Activated CD8-positive, alpha-beta memory T cell treated with anti-CD3 and anti-CD28 coated beads for 4 hours (primary cell): ENCODE data around the gene PNPLA7.
"Not testable (repeated sequence)": the region's sequence is repeated elsewhere in the genome, so short reads cannot be mapped to it uniquely, and the experiment has no call there.

Source experiments
- DNase-seq, 2 donors: peaks; one replicate each; pipeline ENCODE4 v3.0.0-alpha.2; 2020; ENCODE audit warnings: low read depth in 2 of 2

PNPLA7 gene

DNA sequence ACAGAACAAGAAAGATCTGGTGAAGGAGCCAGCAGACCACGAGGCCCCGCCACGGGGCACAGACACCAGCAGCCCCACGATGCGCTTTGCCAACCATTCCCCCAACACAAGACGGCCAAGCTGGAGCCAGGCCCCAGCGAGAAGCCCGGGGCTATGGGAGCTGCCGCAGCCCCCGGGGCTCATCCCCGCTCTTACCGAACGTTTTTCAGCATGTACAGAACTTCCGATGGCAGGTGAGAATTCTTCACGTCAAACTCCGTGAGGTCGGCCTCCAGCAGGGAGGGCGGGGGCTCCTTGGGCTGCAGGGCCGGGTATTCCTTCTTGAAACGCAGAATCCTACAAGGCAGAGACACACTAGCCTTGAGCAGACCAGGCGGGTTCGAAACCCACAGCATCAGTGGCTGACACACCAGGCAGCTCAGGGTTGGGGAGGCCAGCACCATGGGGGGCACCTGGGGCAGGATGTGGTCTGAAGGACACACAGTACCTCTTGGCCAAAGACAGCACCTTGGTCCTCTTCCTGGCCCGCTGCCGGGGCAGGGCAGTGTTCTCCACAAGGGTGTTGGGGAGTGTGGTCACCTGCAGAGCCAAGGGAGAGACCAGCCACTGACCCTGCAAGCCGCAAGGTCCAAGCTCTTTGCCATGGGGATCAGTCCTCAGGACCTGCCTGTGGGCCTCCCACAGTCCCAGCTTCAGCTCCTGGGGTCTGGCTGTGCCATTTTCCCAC, 6.8 kb downstream of the PNPLA7 start:
- no peak for DNase-seq

DNA sequence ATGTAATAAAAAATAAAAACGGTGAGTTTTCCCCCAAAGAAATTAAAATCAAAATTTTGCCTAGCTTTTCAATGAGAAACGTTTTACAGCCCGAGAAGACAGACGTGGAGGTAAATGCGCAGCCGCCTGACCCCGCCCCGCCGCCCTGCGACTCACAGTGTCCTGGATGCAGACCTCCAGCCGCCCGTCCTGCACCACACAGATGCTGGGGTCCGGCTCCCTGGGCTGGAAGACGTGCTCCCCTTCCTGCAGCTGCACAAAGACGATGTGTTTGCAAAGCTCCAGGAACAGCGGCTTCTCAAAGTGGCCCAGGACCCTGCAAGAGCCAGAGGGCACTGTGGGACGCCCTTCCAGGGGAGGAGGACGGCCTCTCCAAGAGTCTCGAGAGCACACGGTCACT, 7.7 kb downstream of the PNPLA7 start:
- DNase-seq: no peak

DNA sequence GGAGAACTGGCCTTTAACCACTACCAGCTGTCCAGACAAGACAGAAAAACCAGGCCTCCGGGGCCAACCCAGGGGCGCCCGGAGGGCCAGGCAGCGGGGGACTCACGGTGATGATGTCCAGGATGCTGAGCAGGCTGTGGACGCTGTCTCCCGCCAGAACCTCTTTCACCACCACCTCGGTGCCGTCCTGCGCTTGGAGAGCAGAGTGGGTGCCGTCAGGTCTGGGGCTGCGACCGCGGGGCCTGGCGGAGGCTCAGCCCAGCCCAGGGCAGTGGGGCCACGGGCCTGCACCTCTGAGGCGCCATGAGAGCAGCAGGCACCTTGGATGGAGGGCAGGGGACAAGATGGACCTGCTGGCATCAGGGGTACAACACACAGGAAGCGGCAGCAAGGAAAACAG, 9.7 kb downstream of the PNPLA7 start:
- DNase-seq: no peak

DNA sequence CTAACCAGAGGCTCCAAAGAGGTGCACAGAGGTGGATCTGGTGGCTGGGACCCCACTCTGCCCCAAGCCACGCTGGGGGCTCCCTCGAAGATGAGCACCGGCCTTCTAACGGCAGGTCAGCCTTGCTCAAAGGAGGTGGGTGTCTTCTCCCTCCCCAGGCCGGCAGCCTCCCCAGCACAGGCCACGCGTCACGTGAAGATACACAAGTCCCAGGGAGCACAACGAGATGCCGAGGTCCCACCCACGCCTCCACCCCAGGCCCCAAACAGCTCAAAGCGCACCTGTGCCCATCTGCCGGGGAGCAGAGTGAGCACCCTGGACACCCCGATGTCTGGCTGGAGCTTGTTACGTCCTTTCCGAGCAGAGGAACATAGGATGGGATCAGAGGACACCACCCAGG, 12.1 kb downstream of the PNPLA7 start:
- no peak for DNase-seq

DNA sequence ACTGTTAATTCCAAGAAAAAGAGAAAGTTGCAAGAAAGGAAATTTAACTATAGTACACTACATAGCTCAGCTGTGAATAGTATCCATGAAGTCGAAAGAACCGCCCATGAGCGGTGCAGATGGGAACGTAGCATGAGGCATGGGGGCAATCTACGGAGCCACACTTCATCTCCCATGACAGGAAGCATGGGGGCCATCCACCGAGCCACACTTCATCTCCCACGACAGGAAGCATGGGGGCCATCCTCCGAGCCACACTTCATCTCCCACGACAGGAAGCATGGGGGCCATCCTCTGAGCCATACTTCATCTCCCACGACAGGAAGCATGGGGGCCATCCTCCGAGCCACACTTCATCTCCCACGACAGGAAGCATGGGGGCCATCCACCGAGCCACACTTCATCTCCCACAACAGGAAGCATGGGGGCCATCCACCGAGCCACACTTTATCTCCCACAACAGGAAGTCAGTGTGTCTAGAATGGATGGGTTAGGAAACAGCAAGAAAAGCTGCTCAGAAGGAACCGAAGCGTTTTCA, 13.5 kb downstream of the PNPLA7 start:
- DNase-seq: not testable (repeated sequence)

DNA sequence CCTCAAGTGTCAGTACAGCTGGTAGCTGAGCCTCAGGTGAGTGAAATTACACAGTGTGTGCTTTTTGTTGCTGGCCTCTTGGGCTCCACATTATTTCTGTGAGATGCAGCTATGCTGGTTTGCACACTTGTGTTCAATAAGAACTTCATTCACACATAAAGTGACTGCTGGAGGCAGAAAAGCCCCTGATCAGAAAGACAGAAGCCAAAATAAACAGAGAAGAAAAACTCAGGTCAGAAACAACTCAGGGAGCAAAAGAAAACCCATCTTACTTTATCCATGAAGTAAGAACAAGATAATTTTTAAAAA, 15.1 kb downstream of the PNPLA7 start:
- no peak for DNase-seq

DNA sequence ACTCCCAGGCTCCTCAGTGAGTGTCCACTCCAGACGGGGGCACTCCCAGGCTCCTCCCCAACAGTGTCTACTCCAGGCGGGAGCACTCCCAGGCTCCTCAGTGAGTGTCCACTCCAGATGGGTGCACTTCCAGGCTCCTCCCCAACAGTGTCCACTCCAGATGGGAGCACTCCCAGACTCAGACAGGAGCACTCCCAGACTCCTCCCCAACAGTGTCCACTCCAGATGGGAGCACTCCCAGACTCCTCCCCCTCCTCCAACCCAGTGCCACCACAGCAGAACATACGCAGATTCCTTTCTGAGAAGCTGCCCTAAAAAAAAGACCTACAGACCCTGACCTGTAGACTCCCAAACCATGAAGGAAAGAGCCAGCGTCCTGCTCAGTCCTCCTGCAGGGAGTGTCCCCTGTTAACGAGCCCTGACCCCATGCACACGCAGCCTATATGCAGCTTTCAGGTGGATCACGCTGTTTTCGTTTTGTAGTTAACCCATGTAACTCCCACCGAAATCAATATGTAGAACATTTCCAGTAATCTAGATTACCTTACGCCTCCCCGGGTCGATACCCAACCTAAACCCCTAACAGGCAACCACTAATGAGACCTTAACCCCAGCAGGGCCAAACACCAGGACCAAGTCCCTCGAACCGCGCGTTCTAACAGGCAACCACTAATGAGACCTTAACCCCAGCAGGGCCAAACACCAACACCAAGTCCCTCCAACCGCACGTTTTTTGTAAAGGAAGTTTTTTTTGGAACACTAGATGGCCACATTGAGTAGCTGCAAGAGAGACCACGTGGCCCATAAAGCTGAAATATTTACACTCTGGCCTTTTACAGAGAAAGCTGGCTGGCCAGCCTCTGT, 15.7 kb downstream of the PNPLA7 start:
- DNase-seq: no peak

DNA sequence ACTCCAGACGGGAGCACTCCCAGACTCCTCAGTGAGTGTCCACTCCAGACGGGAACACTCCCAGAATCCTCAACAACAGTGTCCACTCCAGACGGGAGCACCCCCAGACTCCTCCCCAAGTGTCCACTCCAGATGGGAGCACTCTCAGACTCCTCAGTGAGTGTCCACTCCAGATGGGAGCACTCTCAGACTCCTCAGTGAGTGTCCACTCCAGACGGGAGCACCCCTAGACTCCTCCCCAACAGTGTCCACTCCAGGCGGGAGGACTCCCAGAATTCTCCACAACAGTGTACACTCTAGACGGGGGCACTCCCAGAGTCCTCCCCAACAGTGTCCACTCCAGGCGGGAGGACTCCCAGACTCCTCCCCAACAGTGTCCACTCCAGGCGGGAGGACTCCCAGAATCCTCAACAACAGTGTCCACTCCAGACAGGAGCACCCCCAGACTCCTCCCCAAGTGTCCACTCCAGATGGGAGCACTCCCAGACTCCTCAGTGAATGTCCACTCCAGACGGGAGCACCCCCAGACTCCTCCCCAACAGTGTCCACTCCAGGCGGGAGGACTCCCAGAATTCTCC, 17.2 kb downstream of the PNPLA7 start:
- not testable (repeated sequence) for DNase-seq

DNA sequence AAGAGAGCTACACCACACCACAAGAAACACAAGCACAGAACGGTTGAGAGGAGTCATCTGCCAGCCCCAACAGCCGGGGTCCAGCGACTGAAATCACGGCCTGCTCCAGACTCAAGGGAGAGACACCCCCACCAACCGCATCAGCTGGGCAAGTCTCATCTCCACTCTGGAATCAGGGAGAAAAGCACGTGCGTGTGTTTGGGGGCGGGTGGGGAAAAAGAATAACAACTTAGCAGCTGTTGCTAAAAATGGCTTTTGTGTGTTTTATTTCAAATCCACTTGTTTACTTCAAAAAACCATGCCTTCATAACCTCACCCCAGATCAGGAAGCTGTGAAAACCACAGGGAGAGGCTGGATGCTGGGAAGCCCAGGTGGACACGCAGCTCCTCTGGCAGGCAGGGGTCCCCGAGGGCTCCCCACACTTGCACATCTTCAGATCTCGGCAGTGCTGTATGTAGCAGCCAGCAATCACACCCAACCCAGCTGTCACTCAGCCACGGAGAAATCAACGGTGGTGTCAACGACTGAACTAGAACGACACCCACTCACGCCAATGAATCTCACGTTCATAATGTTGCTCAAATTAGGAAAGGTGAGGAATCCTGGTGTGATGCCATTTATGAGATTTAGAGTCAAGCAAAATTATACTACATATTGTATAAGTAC, 19.0 kb downstream of the PNPLA7 start:
- DNase-seq: no peak

DNA sequence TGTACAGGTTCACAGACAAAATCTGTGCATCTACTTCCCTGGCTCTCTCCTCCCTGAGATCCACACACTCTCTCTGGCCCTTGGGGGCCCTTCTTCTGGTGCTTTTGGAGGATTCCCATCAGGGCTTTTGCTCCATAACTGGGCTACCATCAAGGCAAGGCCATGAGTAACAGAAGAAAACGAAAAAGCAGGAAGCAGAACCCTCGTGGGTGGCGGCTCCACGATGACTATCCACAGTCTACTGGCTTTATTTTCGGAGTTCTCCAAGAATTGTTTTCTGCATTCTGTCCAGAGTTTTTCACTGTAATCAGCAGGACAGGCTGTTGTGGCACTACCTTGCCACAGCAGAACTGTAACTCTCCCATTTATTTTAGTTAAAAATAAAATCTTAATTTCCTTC, 19.9 kb downstream of the PNPLA7 start:
- no peak for DNase-seq

DNA sequence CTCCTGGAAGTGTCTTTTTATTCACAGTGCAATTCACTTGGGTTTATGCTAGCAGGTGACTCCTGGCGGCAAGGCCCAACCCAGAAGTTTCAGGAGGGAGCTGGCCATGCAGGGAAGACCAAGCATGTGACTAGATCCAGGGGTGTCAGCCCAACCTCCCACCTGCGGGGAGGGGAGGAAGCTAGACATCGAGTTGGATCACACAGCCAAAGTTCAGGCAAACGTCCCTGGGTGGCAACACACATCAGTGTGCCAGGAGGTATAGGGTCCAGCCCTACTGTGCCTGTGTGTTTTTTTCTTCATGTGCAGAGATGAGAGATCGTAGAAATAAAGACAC, 25.3 kb downstream of the PNPLA7 start:
- DNase-seq: no peak

DNA sequence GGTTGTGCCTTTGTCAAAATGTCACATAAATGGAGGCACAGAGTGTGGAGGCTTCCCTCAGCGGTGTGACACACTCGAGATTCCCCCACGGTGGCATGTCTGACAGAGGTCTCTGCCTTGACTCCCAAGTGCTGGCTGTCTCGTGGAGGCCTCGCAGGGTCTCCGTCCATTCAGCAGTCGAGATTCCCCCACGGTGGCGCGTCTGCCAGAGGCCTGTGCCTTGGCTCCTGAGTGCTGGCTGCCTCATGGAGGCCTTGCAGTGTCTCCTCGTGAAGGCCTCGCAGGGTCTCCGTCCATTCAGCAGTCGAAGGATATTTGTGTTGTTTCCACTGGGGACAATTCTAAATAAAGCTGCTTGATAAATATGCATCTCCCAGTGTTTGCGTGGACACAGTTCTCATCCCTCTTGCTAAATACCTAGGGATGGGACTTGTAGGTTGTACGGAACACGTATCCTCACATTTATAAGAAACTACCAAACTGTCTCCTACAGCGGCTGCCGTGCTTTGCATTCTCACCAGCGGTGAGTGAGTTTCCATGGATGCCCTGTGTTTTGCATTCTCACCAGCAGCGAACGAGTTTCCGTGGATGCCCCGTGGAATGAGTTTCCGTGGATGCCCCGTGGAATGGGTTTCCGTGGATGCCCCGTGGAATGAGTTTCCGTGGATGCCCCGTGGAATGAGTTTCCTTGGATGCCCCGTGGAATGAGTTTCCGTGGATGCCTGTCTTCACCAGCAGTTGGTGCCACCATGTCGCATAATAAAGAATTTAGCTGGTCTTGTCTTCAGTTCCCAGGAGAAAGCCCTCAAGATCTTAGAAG, 25.8 kb downstream of the PNPLA7 start:
- DNase-seq: no peak

DNA sequence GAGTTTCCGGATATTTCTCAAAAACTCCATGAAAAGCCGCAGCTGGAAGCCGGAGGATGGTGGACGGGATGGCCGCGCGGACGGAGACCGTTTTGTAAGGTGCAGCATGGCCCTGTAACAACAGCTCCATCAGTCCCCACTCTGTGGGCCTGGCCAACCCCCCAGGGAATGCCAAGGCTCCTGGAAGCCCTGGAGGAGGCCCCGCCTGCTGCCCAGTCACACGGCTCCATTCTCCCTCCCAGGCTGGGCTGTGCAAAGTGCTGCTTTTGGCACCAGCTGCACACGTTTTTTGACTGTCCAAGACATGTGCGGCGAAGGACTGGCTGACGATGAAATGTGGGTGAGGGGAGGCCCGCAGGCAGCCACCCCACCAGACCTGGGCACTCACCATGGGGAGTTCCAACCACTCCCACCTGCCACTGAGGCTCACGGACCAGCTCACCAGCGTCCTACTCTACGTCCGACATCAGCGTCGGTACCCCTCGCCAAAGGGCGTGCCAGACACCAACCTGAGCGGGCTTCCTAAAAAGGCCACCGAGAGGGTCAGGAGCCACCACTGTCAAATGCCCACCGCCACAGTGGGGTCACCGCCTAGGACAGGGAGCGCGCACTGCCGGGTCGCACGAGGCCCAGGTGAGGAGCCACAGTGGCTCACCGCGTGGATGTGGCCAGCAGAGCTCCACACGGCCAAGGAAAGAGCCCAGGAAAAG, 27.3 kb downstream of the PNPLA7 start:
- no peak for DNase-seq

DNA sequence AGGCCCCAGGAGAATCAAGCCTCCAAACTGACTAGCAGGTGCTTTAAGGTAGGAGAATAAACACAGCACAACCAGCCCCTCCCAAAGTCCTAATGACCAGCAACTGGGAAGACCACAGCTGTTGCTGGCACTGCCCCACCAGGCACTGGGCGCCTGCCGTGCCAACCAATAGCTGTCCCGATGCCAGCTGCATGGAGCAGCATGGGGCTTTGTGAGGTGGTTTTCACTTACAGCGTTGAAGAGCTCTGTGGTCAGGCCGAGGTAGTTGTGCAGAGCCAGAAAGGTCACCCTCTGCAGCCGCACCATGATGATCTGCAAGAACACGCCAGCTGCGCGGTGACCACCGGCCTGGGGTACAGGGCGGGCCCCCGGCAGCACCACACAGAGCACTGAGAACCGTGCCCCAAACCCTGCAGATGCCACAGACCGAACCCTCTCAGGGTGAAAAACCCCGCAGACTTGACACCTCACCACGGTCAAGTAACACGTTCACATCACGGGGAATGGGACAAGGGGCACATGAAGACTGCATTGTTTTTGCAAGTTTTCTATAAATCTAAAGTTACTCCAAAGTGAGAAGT, 28.7 kb downstream of the PNPLA7 start:
- DNase-seq: no peak

DNA sequence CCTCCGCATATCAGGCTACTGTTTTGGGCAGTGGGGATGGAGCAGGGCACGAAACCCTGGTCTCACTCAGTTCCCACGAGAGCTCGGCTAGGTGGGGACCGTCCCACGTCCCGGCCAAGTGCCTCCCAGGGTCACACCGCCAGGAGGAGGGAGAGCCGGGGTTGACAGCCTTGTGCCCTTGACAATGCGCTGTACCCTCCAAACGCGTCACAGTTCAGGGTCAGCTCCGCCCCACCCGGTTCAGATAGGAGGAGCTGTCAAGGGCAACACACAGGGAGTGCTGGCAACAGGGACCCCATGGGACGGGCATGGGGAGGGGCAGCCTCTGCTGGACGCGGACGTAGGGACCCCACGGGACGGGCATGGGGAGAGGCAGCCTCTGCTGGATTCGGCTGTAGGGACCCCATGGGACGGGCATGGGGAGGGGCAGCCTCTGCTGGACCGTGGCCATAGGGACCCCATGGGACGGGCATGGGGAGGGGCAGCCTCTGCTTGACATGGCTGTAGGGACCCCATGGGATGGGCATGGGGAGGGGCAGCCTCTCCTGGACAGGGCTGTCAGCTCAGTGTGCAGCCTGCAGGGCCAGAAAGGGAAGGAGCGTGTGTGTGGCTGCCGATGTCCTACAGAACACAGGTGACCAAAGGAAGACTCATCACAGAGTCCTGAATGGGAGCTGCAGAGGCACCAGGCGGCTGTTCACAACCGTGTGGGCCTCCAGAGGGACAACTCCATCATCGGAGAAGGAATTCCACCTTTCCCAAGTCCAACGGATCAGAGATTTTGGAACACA, 29.4 kb downstream of the PNPLA7 start:
- no peak for DNase-seq

DNA sequence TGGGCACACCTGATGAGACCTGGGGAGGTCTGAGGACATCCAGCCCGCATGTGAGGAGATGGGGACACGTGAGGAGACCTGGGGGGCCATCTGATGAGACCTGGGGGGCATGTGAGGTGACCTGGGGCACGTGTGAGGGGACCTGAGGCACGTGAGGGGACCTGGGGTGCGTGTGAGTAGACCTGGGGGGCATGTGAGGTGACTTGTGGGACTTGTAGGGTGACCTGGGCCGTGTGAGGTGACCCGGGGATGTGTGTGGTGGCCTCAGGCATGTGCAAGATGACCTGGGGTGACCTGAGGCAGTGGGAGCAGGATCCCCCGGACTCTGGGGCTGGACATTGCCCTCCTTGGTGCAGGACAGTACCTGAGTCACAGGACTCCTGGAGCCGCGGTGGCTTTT, 30.6 kb downstream of the PNPLA7 start:
- no peak for DNase-seq

DNA sequence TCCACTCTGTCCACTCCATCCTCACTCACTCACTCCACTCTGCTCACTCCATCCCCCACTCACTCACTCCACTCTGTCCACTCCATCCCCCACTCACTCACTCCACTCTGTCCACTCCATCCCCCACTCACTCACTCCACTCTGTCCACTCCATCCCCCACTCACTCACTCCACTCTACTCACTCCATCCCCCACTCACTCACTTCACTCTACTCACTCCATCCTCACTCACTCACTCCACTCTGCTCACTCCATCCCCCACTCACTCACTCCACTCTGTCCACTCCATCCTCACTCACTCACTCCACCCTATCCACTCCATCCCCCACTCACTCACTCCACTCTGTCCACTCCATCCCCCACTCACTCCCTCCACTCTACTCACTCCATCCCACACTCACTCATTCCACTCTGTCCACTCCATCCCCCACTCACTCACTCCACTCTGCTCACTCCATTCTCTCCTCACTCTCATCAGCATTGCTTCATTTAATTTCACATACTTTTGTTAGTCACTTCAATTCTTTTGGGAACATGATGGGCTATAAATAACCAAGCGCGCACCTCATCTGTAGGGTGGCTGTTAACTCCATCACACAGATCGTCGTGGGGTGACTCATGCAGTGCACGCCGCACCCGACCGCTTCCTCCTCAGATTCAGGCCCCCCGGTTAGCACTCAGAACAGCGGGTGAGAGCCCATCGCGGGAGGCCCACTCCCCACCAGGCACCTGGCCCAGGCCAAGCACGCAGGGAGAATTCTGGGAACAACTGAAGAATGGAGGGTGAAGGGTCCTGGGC, 31.3 kb downstream of the PNPLA7 start:
- not testable (repeated sequence) for DNase-seq

DNA sequence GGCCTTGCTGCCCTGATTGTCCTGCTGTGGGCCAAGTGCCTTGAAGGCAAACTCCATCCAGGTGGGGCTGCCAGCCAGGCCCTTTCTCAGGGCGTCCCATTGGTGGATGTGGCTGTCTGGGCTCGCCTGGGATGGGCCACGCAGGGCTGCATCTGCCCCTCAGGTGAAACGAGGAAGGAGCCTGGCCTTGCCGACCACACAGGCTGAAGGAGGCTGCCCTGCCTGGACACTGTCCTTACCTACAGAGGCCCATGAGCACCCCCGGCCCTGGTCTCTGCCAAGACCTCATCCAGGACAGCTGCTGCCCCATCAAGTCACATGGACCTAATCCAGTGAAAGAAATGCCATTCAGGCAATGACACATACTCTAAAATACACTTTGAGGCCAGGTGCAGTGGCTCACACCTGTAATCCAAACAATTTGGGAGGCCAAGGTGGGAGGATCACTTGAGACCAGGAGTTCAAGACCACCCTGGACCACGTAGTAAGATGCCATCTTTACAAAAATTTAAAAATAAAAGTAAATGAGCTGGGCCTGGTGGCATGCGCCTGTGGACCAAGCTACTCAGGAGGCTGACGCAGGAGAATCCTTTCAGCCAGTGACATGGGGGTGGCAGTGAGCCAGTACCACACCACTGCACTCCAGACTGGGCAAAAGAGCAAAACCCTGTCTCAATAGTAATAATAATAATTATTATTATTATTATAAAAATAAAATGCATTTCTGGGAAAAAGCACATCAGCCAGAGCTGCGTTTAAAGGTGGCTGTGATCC, 33.9 kb downstream of the PNPLA7 start:
- no peak for DNase-seq
